ENCODE results near the gene CTCFL.

CTCFL gene

DNA sequence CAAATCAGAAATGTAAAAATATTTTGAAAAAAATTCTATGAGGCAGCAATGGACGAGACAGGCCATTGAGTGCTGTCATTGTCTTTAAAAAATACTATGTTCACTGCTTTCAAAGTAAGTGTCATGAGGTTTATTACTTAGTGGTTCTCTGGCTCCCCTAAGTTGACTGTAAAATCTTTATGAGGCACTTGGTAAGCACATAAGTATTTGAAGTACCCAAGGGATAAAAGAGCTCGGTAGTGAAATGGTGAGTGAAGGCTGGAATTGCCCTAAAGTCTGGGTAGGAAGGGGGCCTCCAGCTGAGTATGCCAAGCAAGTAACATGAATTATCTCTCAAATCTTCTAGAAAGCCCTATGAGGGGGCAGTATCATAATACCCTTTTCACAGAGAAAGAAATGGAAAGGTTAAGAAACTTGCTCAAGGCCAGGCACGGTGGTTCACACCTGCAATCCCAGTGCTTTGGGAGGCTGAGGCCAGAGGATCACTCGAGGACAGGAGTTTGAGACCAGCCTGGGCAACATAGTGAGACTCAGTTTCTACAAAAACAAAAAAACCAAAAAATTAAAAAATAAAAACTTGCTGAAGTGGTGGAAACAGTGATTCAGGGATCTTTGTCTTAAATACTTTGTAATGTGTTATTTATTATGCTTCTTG is 5.5 kb upstream of the CTCFL start:
- no peaks in the 10 kb centered on the region for H3K4me1 ChIP-seq (ENCODE audit: control insufficient read depth, insufficient read depth, low read length)
- H3K4me3 ChIP-seq (ENCODE audit: low read depth, low read length) = no peak overlapping the region
- no peak overlapping the region for H3K9ac ChIP-seq (ENCODE audit: low read length)
- no peaks in the 10 kb centered on the region for H3K36me3 ChIP-seq (ENCODE audit: control insufficient read depth, insufficient read depth, low read length)
- H3K27me3 ChIP-seq (ENCODE audit: control insufficient read depth, insufficient read depth, low read length) = no peaks in the 10 kb centered on the region
- H3K9me3 ChIP-seq (ENCODE audit: control insufficient read depth, insufficient read depth, low read depth, low read length) = peaks cover 3% of the 10 kb centered on the region; the same call in 1 of the 2 replicates
- H3K27ac ChIP-seq (ENCODE audit: low read depth, low read length) = no peak overlapping the region

DNA sequence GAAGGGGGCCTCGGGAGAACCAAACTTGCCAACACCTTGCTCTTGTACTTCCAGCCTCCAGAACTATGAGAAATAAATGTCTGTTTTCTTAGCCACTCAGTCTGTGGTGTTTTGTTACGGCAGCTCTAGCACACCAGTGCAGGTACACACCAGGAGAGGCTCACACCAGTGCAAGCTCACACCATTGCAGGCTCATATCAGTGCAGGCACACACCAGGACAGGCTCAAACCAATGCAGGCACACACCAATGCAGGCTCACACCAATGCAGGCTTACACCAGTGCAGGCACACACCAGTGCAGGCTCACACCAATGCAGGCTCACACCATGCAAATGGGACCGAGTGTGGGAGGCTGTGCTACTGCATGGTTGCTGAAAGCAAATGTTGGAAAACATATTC is 4.9 kb upstream of the CTCFL start:
- no peaks in the 10 kb centered on the region for H3K36me3 ChIP-seq (ENCODE audit: control insufficient read depth, insufficient read depth, low read length)
- H3K4me1 ChIP-seq (ENCODE audit: control insufficient read depth, insufficient read depth, low read length) = no peaks in the 10 kb centered on the region
- H3K27me3 ChIP-seq (ENCODE audit: control insufficient read depth, insufficient read depth, low read length) = no peaks in the 10 kb centered on the region
- peaks cover 3% of the 10 kb centered on the region; the same call in 1 of the 2 replicates for H3K9me3 ChIP-seq (ENCODE audit: control insufficient read depth, insufficient read depth, low read depth, low read length)
- no peak overlapping the region for H3K9ac ChIP-seq (ENCODE audit: low read length)
- no peak overlapping the region for H3K27ac ChIP-seq (ENCODE audit: low read depth, low read length)
- no peak overlapping the region for H3K4me3 ChIP-seq (ENCODE audit: low read depth, low read length)

DNA sequence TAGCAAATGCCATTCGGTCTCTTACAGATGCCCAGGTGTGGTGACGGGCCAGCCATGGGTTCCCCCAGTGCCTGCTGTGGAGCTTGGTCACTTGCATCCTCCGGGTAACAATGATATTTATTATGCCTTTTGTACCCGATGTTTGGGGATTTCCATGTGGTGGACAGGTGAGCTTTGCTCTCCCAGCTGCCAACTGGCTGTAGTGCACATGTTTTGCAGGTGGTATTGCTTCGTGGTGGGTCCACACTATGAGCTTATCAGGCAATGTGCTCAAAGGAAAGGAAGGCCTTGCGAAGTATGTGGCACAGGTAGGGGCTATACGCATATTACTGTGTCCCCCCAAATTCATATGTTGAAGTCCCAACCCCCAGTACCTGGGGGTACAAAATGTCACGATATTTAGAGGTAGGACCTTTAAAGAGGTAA is 4.2 kb upstream of the CTCFL start:
- H3K27ac ChIP-seq (ENCODE audit: low read depth, low read length) = no peak overlapping the region
- H3K9ac ChIP-seq (ENCODE audit: low read length) = no peak overlapping the region
- no peaks in the 10 kb centered on the region for H3K27me3 ChIP-seq (ENCODE audit: control insufficient read depth, insufficient read depth, low read length)
- H3K4me1 ChIP-seq (ENCODE audit: control insufficient read depth, insufficient read depth, low read length) = 0 out of 2 replicates have a peak, but pooled peaks cover 2% of the 10 kb centered on the region
- peaks cover 3% of the 10 kb centered on the region; the same call in 1 of the 2 replicates for H3K9me3 ChIP-seq (ENCODE audit: control insufficient read depth, insufficient read depth, low read depth, low read length)
- H3K36me3 ChIP-seq (ENCODE audit: control insufficient read depth, insufficient read depth, low read length) = no peaks in the 10 kb centered on the region
- no peak overlapping the region for H3K4me3 ChIP-seq (ENCODE audit: low read depth, low read length)

DNA sequence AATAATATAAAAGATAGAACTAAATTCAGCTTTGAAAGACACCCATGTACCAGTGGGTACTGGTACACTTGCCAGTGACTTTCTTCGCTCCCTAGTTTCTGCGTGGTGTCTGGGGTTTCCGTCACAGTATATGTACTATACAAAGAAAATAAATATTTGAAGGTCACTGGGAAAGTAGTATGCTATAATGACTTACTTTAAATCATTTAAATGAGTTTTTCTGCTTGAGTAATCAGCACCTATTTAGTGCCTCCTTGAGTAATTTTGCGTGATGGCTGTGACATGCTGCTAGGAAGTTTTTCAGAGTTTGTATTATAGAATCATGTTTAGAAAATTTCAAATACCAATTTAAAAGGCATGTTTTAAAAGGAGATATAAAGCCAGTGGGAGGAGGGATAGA is 3.2 kb upstream of the CTCFL start:
- no peaks in the 10 kb centered on the region for H3K36me3 ChIP-seq (ENCODE audit: control insufficient read depth, insufficient read depth, low read length)
- no peak overlapping the region for H3K9ac ChIP-seq (ENCODE audit: low read length)
- H3K27me3 ChIP-seq (ENCODE audit: control insufficient read depth, insufficient read depth, low read length) = no peaks in the 10 kb centered on the region
- peaks cover 8% of the 10 kb centered on the region for H3K4me1 ChIP-seq (ENCODE audit: control insufficient read depth, insufficient read depth, low read length)
- no peaks in the 10 kb centered on the region; the same call in 1 of the 2 replicates for H3K9me3 ChIP-seq (ENCODE audit: control insufficient read depth, insufficient read depth, low read depth, low read length)
- H3K27ac ChIP-seq (ENCODE audit: low read depth, low read length) = no peak overlapping the region
- H3K4me3 ChIP-seq (ENCODE audit: low read depth, low read length) = no peak overlapping the region

DNA sequence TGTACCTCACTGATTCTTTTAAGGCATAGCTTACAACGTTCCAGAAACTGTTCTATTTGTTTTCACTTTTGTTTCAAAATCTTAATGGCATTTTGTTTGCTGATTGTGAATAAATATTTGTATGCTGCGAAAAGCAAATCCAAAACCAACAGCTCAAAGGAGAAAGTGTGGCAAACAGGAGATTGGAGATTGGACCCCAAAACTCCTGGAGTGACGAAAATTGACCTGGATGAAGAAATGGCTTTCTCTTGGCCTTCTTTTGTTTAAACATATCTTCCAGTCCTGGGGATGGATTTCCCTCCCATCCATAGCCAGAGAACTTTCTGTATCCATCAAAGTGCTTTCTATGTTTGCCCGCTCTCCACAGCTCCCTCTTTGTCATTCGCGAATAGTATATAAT is 2.8 kb upstream of the CTCFL start:
- H3K9me3 ChIP-seq (ENCODE audit: control insufficient read depth, insufficient read depth, low read depth, low read length) = no peaks in the 10 kb centered on the region
- no peak overlapping the region for H3K9ac ChIP-seq (ENCODE audit: low read length)
- H3K27me3 ChIP-seq (ENCODE audit: control insufficient read depth, insufficient read depth, low read length) = no peaks in the 10 kb centered on the region
- no peak overlapping the region for H3K27ac ChIP-seq (ENCODE audit: low read depth, low read length)
- no peaks in the 10 kb centered on the region for H3K36me3 ChIP-seq (ENCODE audit: control insufficient read depth, insufficient read depth, low read length)
- H3K4me1 ChIP-seq (ENCODE audit: control insufficient read depth, insufficient read depth, low read length) = peaks cover 11% of the 10 kb centered on the region
- H3K4me3 ChIP-seq (ENCODE audit: low read depth, low read length) = no peak overlapping the region

DNA sequence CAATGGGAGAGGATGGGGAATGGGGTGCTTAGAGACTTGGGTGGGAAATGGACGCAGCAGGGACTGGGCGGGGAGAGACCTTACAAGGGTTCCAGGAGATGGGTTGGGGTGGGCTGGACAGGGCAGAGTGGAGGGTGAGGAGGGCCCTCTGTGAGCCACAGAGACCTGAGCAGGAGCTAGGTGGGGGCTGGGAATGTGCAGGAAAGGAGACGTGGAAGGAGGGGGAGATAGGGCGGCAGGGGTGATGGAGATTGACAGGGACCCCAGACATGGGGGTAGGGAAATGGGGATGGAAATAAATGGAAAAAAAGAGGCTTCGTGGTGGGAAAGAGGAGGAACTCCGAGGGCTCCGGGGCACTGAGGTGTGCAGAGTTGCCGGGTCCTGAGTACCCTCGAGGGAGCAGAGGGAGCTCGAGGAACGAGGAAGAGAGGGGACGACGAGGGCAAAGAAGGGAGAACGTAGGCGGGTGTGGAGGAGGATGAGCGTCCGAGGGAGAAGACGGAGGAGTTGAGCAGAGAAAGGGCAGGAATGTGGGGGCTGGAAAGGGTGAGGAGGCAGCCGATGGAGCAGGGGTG is 2.0 kb upstream of the CTCFL start:
- Histone ChIP-seq H3K4me3 (ENCODE audit: low read depth, low read length) (no peak overlapping the region), H3K4me1 (ENCODE audit: control insufficient read depth, insufficient read depth, low read length) (peaks cover 11% of the 10 kb centered on the region), H3K27ac (ENCODE audit: low read depth, low read length) (no peak overlapping the region), H3K9me3 (ENCODE audit: control insufficient read depth, insufficient read depth, low read depth, low read length) (no peaks in the 10 kb centered on the region), H3K9ac (ENCODE audit: low read length) (no peak overlapping the region), H3K36me3 (ENCODE audit: control insufficient read depth, insufficient read depth, low read length) (no peaks in the 10 kb centered on the region), H3K27me3 (ENCODE audit: control insufficient read depth, insufficient read depth, low read length) (no peaks in the 10 kb centered on the region)

DNA sequence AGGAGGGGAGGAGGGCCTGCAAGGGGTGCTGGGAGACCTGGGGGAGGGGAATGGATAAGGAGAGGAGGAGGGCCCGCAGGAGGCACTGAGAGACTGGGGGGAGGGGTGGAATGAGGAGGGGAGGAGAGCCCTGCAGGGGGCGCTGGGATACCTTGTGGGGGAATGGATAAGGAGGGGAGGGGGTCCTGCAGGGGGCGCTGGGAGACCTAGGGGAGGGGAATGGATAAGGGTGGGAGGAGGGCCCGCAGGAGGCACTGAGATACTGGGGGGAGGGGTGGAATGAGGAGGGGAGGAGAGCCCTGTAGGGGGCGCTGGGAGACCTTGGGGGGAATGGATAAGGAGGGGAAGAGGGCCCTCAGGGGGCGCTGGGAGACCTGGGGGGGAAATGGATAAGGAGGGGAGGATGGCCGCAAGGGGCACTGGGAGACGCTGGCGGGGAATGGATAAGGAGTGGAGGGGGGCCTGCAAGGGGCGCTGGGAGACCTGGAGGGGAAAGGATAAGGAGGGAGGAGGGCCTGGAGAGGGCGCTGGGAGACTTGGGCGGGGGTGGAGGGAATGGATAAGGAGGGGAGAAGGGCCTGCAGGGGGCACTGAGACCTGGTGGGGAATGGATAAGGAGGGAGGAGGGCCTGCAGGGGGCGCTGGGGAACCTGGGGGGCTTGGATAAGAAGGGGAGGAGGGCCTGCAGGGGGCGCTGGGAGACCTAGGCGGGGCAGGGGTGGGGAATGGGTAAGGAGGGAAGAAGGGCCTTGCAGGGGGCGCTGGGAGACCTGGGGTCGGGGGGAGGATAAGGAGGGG is 1.3 kb upstream of the CTCFL start:
- Histone ChIP-seq H3K27me3 (ENCODE audit: control insufficient read depth, insufficient read depth, low read length) (no peaks in the 10 kb centered on the region), H3K27ac (ENCODE audit: low read depth, low read length) (no peak overlapping the region), H3K36me3 (ENCODE audit: control insufficient read depth, insufficient read depth, low read length) (no peaks in the 10 kb centered on the region), H3K9ac (ENCODE audit: low read length) (no peak overlapping the region), H3K4me1 (ENCODE audit: control insufficient read depth, insufficient read depth, low read length) (peaks cover 11% of the 10 kb centered on the region), H3K9me3 (ENCODE audit: control insufficient read depth, insufficient read depth, low read depth, low read length) (no peaks in the 10 kb centered on the region), H3K4me3 (ENCODE audit: low read depth, low read length) (no peak overlapping the region)

DNA sequence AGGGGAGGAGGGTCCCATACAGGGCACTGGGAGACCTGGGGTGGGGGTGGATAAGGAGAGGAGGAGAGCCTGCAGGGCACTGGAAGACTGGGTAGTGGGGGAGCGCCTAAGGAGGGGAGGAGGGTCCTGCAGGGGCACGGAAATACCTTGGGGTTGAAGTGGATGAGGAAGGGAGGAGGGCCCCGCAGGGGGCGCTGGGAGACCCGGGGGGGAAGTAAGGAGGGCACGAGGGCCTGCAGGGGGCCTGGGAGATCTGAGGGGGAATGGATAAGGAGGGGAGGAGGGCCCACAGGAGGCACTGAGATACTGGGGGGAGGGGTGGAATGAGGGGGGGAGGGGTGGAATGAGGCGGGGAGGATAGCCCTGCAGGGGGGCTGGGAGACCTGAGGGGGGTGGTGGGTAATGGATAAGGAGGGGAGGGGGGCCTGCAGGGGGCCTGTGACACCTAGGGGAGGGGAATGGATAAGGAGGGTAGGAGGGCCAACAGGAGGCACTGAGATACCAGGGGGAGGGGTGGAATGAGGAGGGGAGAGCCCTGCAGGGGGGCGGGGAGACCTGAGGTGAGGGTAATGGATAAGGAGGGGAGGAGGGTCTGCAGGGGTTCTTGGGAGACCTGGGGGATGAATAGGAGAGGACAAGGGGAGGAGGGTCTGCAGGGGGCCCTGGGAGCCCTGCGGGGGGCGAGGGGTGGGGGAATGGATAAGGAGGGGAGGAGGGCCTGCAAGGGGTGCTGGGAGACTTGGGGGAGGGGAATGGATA is 567 bp upstream of the CTCFL start:
- Histone ChIP-seq H3K4me1 (ENCODE audit: control insufficient read depth, insufficient read depth, low read length) (peaks cover 11% of the 10 kb centered on the region), H3K9ac (ENCODE audit: low read length) (no peak overlapping the region), H3K27me3 (ENCODE audit: control insufficient read depth, insufficient read depth, low read length) (no peaks in the 10 kb centered on the region), H3K9me3 (ENCODE audit: control insufficient read depth, insufficient read depth, low read depth, low read length) (no peaks in the 10 kb centered on the region), H3K4me3 (ENCODE audit: low read depth, low read length) (no peak overlapping the region), H3K27ac (ENCODE audit: low read depth, low read length) (no peak overlapping the region), H3K36me3 (ENCODE audit: control insufficient read depth, insufficient read depth, low read length) (no peaks in the 10 kb centered on the region)

DNA sequence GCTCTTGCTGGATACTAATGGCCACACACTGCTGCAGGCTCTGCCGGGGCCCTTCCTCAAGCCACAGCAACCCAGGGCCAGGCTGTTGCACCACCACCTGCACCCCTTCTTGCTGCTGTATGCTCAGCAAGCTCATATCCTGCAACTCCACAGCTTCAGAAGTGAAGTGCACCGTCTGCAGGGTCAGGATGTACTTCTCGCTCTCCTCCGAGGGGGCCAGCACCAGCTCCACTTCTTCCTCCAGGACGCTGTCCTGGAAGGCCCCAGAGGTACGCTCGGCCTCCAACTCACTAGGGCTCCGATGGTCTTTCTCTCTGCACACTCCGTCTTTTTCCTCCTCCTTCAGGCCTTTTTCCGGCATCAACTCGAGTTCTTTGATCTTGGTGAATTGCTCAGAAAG is 1.2 kb downstream of the CTCFL start:
- H3K4me3 ChIP-seq (ENCODE audit: low read depth, low read length) = no peak overlapping the region
- H3K36me3 ChIP-seq (ENCODE audit: control insufficient read depth, insufficient read depth, low read length) = no peaks in the 10 kb centered on the region
- H3K9me3 ChIP-seq (ENCODE audit: control insufficient read depth, insufficient read depth, low read depth, low read length) = no peaks in the 10 kb centered on the region
- no peak overlapping the region for H3K27ac ChIP-seq (ENCODE audit: low read depth, low read length)
- H3K27me3 ChIP-seq (ENCODE audit: control insufficient read depth, insufficient read depth, low read length) = no peaks in the 10 kb centered on the region
- no peak overlapping the region for H3K9ac ChIP-seq (ENCODE audit: low read length)
- H3K4me1 ChIP-seq (ENCODE audit: control insufficient read depth, insufficient read depth, low read length) = peaks cover 11% of the 10 kb centered on the region

DNA sequence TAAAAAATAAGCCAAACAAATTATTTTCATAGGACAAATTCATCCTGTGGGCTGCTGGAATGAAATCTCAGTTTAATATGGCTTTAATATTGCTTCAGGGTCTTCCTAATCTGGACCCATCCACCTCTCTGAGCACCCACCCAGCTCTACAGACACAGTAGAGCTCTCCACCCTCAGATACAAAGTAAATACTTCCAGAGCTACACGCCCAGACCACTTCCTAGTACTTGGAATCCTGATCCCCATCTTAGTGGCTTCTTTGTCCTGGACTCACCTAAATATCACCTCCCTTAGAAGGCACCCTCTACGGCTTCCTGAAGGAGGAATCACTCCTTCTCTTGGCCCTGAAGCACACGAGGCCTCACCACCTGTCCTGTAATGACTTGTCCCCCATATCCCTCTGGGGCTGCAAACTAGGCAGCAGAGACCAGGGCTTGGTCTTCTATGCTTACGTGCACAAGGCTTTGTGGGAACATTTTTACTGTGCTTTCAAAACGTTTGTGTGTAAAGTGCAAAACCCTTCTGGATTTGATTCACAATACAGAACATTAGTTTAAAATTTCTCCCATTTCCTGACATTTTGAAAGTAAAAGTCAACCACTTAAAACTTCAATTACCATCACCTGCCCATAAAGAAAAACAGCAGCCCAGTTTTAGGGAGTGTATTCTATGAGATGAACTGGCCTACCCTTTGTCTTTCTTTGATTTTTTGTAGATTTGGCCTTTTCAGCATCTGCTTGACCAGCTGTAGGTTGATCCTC is 2.4 kb downstream of the CTCFL start:
- Histone ChIP-seq H3K27me3 (ENCODE audit: control insufficient read depth, insufficient read depth, low read length) (no peaks in the 10 kb centered on the region), H3K36me3 (ENCODE audit: control insufficient read depth, insufficient read depth, low read length) (no peaks in the 10 kb centered on the region), H3K9ac (ENCODE audit: low read length) (no peak overlapping the region), H3K4me3 (ENCODE audit: low read depth, low read length) (no peak overlapping the region), H3K4me1 (ENCODE audit: control insufficient read depth, insufficient read depth, low read length) (peaks cover 11% of the 10 kb centered on the region), H3K27ac (ENCODE audit: low read depth, low read length) (no peak overlapping the region), H3K9me3 (ENCODE audit: control insufficient read depth, insufficient read depth, low read depth, low read length) (no peaks in the 10 kb centered on the region)

Data from HUES6 (cell line).